ENCODE results near the gene LCT.

Gene LCT

DNA sequence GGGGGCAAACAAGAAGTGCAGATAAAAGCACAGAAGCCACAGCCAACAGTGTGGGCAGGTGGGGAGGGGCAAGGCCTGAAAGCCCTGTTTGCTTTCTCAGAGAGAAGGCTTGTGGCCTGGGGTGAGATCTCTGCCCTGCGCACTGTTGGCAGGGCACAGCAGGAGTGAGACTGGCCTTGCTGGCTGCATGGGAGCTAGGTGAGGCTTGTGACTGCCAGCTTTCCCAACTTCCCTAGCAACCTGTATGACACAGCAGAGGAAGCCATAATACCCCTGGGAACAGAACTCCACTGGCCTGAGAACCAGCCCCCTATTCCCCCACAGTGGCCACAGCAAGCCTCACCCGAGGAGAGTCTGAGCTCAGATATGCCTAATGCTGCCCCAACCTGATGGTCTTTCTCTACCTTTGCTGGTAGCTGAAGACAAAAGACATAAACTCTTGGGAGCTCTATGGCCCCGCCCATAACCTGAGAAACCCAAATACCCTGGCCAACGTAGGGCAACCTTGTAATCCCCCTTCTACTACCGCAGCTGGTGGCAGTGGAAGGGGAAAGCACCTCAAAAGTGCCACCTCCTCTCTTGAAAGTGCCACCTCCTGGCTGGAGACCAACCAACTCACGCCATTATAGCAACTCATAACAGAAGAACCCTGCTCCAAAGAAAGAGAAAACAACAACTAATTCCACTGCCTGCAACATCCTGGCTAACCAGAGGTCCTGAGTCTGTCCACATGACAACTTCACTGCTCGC is 44.4 kb downstream of the LCT start:
- Mint-ChIP-seq H3K4me3 (peak overlapping the region; percentile 46 to 59), H3K27me3 (no peaks in the 10 kb centered on the region), H3K4me1 (peaks cover 49% of the 10 kb centered on the region), H3K9me3 (no peaks in the 10 kb centered on the region), H3K27ac (peak overlapping the region in 1 of 2 donors; percentile 75)
- DNase-seq = peak; percentile 38 to 73
- peak; percentile 88 for ATAC-seq

DNA sequence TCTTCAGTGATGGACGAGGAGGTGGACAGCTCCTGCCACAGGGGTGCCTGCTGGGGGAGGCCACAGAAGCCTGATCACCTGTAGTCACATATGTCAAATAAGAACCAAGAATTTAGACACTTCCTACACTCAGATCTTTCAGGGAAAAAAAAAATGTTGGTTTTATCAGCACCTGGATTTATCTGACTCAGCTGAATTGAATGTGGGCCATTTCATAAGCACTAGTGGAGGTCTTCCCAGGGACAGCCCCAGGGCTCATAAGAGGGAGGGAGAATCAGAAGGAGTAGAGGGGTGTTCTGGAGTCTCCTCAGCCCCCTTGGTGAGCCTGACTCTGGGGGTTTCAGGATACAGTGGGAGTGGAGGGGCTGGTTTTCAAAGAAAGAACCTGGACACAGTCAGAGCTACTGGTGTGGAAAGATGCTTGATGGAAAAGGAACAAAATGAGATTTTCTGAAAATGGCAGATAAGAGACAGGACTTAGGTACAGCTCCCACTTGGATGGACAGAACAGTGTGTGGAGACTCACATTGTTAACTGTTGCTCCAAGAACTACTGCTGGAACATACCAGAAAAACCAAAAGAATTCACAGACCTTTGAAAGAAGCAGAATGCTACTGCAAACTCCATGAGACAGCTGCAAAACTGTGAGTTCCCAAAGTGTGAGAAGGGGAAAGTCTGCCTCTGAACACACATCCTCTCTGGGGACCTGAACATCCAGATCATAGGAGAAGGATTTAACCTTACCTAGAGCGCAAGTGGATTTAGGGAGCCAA is 45.4 kb downstream of the LCT start:
- H3K4me1 Mint-ChIP-seq = peaks cover 44% of the 10 kb centered on the region
- H3K27ac Mint-ChIP-seq = peak overlapping the region; percentile 56 to 61
- H3K4me3 Mint-ChIP-seq = peak overlapping the region; percentile 46 to 59
- DNase-seq (no peak), ATAC-seq (no peak)
- no peaks in the 10 kb centered on the region for H3K27me3 Mint-ChIP-seq
- H3K9me3 Mint-ChIP-seq = no peaks in the 10 kb centered on the region

DNA sequence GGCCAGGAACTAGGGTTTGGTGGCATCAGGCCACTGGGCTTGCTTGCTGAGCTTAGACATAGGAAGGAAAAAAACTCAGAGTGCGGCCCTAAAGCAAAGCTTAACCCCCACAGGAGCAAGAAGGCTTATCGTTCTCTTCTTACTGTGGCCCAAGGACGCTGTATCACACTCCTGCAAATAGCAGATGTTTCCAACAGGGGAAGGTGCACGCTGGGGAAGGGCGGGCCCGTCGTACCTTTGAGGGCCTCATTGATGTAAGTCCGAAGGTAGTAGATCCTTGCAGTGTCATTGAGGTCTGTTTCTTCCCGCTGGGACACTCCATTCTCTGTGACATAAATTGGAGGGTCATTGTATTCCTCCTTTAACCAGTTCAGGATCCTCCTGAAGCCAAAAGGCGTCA is 46.6 kb downstream of the LCT start:
- peaks cover 39% of the 10 kb centered on the region for H3K4me1 Mint-ChIP-seq
- ATAC-seq = no peak

DNA sequence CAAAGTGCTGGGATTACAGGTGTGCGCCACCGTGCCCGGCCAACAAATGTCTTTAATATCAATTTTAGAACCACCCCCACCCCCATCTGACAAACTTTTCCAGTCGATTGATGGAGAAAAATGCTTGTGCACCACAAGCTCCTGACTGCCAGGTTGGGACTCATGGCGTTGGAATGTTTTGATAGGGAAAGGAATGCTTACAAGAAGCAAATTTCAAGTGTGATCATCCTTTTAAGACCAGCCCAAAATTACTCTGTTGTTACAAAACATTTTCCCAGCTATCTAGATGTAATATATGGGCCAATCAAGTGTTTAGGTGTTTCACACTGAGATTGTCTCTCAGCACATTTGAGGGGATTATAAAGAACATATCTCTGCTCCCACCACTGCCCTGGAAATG is 50.2 kb downstream of the LCT start:
- Mint-ChIP-seq H3K27ac (no peak overlapping the region), H3K4me3 (no peak overlapping the region), H3K27me3 (no peaks in the 10 kb centered on the region), H3K9me3 (no peaks in the 10 kb centered on the region), H3K4me1 (peaks cover 9% of the 10 kb centered on the region)
- no peak for ATAC-seq
- DNase-seq = no peak

More for the DNA sequence above, 46.6 kb downstream of the LCT start:
- Mint-ChIP-seq H3K4me3 (no peak overlapping the region), H3K27ac (no peak overlapping the region), H3K9me3 (no peaks in the 10 kb centered on the region), H3K27me3 (no peaks in the 10 kb centered on the region)
- no peak for DNase-seq

DNA sequence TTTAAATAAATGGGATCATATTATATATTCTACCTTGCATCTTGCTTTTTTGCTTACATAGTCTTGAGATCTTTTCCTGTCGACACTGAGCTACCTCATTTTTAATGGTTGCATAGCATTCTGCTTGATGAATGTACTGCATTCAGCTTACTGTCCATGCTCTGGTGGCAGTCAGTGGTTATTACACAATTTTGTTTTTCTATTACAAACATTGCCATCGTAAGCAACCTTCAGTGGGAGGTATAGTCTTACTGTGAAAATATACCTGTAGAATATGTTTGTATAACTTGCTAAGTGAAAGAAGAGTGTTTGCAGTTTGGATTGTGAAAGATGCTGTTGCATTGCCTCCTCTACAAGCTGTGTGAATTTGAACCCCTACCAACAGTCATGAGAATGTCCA is 52.0 kb downstream of the LCT start:
- Mint-ChIP-seq H3K27me3 (no peaks in the 10 kb centered on the region), H3K27ac (no peak overlapping the region), H3K9me3 (no peaks in the 10 kb centered on the region), H3K4me3 (no peak overlapping the region), H3K4me1 (no peaks in the 10 kb centered on the region)
- DNase-seq = no peak
- ATAC-seq = peak; percentile 52

DNA sequence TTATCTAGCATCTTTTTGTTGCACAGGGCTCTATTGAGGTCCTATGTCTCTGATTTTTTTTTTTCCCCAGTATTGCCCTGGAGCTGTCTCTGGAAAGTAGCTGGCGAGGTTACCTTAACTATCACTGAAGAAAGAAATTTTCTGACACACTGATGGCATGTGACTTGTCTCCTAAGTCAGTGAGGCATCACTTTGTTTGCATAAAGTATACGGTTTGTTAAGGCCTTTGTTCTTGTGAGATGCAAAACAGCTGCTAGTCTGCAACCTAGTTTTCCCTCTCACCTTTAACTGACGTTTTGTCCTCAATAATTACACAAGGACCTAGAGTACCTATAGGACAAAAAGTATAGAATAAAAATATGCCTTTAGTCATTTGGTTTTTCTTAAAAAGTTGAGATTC is 53.5 kb downstream of the LCT start:
- H3K27me3 Mint-ChIP-seq = no peaks in the 10 kb centered on the region
- H3K4me3 Mint-ChIP-seq = no peak overlapping the region
- no peak for ATAC-seq
- no peak overlapping the region for H3K27ac Mint-ChIP-seq
- H3K9me3 Mint-ChIP-seq = no peaks in the 10 kb centered on the region
- H3K4me1 Mint-ChIP-seq = no peaks in the 10 kb centered on the region
- no peak for DNase-seq

DNA sequence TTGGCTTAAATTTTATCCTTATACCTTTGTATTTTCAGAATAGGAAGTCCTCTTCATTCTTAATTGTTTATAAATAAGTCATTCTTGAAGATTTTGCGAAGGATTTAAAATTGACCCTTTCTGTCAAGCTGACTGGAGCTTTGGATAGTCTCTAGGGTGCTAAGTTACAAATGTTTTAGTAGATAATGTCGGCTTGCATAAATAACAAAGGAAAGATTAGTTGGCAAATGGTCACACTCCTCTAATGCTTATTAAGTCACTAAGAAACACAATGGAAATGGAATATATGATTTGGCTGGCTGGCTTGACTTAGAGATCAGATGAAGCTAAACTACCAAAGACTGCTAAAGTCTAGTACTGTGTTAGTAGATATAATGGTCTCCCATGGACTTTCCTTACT is 54.8 kb downstream of the LCT start:
- Mint-ChIP-seq H3K4me1 (no peaks in the 10 kb centered on the region), H3K27me3 (no peaks in the 10 kb centered on the region), H3K27ac (no peak overlapping the region), H3K9me3 (no peaks in the 10 kb centered on the region), H3K4me3 (no peak overlapping the region)
- ATAC-seq (no peak), DNase-seq (no peak)

DNA sequence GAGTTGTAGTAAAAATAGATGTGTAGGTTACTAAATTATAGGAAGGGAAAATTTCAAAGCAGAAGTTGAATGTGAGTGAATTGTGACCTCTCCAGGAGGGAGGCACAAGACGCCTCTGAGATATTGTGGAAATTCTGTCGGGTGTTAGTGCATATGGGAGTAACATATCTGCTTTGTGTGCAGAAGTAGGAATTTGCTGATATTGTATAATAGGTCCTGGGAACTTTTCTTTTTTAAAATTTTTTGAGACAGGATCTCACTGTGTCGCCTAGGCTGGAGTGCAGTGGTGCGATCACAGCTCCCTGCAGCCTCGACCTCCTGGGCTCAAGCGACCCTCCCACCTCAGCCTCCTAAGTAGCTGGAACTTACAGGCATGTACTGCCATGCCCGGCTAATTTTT is 60.6 kb downstream of the LCT start:
- H3K27me3 Mint-ChIP-seq = no peaks in the 10 kb centered on the region
- H3K4me1 Mint-ChIP-seq = peaks cover 11% of the 10 kb centered on the region

DNA sequence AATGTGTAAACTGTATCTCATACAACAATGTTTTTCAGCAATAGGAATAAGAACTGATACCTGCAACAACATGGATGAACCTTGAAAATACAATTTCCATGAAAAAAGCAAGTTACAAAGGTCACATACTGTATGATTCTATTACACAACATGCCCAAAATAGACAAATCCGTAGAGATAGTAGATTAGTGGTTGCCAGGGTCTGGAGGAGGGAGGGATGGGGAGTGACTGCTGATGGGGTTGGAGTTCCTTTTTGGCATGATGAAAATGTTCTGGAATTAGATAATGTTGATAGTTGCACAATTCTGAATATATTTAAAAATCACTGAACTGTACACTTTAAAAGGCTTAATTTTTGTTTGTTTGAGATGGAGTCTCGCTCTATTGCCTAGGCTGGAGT is 61.6 kb downstream of the LCT start:
- no peak for DNase-seq
- no peak for ATAC-seq
- Mint-ChIP-seq H3K27me3 (no peaks in the 10 kb centered on the region), H3K4me3 (no peak overlapping the region), H3K4me1 (peaks cover 11% of the 10 kb centered on the region), H3K9me3 (no peaks in the 10 kb centered on the region), H3K27ac (no peak overlapping the region)

More for the DNA sequence above, 60.6 kb downstream of the LCT start:
- ATAC-seq (no peak), DNase-seq (no peak)
- Mint-ChIP-seq H3K9me3 (no peaks in the 10 kb centered on the region), H3K27ac (no peak overlapping the region), H3K4me3 (no peak overlapping the region)

DNA sequence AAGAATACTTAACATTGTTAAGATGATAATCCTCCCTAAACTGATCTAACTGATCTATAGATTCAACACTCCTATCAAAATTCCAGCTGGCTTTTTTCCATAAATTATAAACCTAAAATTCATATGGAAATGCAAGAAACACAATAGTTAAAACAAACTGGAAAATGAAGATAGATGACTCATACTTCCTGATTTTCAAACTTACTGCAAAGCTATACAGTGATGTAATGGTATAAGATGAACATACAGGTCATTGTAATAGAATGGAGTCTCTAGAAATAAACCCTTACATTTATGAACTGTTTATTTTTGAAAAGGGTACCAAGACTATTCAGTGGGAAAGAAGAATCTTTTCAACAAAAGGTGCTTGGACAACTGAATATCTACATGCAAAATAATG is 63.1 kb downstream of the LCT start:
- H3K4me1 Mint-ChIP-seq = peaks cover 11% of the 10 kb centered on the region
- H3K4me3 Mint-ChIP-seq = no peak overlapping the region
- H3K9me3 Mint-ChIP-seq = no peaks in the 10 kb centered on the region
- H3K27me3 Mint-ChIP-seq = no peaks in the 10 kb centered on the region
- H3K27ac Mint-ChIP-seq = no peak overlapping the region
- ATAC-seq (no peak), DNase-seq (no peak)

DNA sequence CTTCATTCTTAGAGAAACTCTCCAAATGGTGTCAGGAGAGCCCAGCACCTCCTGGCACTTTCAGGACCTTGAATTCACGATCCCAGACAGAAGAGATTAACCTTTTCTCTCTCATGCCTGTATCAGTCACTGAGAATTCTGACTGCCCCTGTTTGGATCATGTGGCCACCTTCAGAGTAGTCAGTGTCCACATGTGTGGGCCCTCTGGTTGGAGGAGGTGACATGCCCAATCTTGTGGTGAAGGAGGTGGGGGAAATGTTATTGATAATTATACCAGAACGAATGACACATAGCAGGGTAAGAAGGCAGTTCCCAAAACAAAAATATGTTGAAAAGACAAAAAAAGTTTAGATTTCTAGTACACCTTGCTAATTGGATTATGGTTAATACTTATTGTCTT is 63.7 kb downstream of the LCT start:
- no peaks in the 10 kb centered on the region for H3K27me3 Mint-ChIP-seq
- ATAC-seq (peak; percentile 54), DNase-seq (no peak)
- peaks cover 11% of the 10 kb centered on the region for H3K4me1 Mint-ChIP-seq
- peak overlapping the region; percentile 56 to 80 for H3K27ac Mint-ChIP-seq
- no peaks in the 10 kb centered on the region for H3K9me3 Mint-ChIP-seq
- no peak overlapping the region for H3K4me3 Mint-ChIP-seq

DNA sequence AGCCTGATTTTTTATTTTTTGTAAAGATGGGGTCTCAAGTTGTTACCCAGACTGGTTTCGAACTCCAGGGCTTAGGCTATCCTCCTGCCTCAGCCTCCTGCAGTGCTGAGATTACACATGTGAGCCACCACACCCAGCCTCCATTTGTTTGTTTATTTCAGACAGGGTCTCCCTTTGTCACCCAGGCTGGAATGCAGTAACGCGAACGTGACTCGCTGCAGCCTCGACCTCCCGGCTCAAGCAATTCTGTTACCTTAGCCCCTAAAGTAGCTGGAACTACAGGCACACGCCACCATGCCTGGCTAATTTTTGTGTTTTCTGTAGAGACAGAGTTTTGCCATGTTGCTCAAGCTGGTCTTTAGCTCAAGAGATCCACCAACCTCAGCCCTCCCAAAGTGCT is 68.1 kb downstream of the LCT start:
- H3K27ac Mint-ChIP-seq = peak overlapping the region in 1 of 2 donors; percentile 67
- DNase-seq = no peak
- no peaks in the 10 kb centered on the region for H3K9me3 Mint-ChIP-seq
- H3K4me3 Mint-ChIP-seq = no peak overlapping the region
- no peak for ATAC-seq
- no peaks in the 10 kb centered on the region for H3K27me3 Mint-ChIP-seq
- peaks cover 20% of the 10 kb centered on the region for H3K4me1 Mint-ChIP-seq

DNA sequence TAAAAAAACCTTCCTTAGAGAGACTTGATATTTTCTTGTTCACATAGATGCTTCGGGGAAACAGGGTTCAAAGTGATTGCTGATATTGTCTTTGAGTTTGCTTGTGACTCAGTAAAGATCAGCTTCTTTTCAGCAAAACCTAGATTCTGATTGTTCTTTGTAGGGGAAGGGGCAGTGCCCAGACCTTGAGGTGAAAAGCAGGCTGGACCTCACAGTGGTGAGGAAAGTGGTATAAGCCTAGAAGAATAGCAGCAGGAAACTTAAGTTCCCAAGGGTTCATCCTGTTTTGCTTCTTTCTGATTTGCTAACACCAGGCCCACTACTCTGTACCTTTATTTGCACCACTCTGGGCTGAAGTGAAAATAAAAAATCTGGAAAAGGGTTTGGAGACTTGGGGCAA is 74.5 kb downstream of the LCT start:
- peaks cover 11% of the 10 kb centered on the region for H3K4me1 Mint-ChIP-seq
- no peaks in the 10 kb centered on the region for H3K27me3 Mint-ChIP-seq
- no peak overlapping the region for H3K4me3 Mint-ChIP-seq
- H3K9me3 Mint-ChIP-seq = no peaks in the 10 kb centered on the region
- ATAC-seq = no peak
- DNase-seq = no peak
- H3K27ac Mint-ChIP-seq = no peak overlapping the region

DNA sequence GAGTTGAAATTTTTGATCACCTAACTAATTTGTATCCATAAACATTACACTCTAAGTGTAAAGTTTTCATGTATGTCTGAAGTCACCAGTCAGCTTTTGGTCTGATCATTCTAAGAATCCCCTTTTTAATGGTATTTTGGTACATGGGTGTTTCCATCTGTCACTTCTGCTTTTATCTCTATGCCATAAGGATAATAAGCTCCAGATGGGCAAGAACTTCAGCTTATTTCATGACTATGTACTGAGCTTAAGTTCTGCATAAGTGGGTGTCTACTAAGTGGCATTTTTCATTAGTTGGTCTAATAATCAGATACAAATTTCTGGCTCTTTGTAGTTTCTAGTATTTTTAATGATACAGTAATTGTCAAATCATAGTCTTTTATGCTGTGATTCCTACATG is 75.0 kb downstream of the LCT start:
- no peaks in the 10 kb centered on the region for H3K27me3 Mint-ChIP-seq
- no peak overlapping the region for H3K4me3 Mint-ChIP-seq
- H3K27ac Mint-ChIP-seq = no peak overlapping the region
- no peak for DNase-seq
- no peak for ATAC-seq
- H3K4me1 Mint-ChIP-seq = peaks cover 11% of the 10 kb centered on the region
- H3K9me3 Mint-ChIP-seq = peaks cover under 1% of the 10 kb centered on the region in 2 donors

DNA sequence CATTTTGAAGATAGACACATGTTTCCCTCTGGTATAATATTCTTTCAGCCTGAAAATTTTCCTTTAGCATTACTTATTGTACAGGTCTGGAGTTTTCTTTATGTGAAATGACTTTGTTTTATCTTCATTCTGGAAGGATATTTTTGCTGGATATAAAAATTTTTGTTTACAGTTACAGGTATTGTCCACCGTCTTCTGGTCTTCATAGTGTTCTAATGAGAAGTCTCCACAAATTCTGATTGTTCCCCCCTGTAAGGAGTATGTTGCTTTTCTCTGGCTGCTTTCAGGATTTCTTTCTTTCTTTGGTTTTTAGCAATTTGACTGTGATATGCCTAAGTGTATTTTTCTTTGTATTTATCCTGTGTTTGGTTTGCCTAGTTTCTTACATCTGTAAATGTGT is 80.3 kb downstream of the LCT start:
- ATAC-seq = no peak
- H3K27me3 Mint-ChIP-seq = no peaks in the 10 kb centered on the region
- H3K27ac Mint-ChIP-seq = no peak overlapping the region
- H3K4me3 Mint-ChIP-seq = no peak overlapping the region
- DNase-seq = no peak
- peaks cover 6 to 7% of the 10 kb centered on the region in 2 donors for H3K9me3 Mint-ChIP-seq
- H3K4me1 Mint-ChIP-seq = no peaks in the 10 kb centered on the region

DNA sequence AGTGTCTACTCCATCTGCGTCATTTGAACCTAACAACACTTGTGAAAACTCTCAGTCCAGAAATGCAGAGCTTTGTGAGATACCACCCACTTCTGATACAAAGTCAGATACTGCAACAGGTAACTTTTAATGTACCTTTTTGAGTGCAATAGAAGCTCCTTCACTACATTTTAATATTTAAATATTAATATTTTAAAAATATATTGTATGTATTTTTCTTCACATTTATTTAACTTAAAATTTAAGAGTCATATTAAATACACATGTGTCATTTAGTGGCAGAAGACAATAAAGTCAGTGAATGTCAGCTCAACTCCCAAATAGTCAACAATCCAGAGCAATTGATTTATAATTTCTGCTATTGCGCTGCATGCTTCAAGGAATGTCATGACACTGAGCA is 81.4 kb downstream of the LCT start:
- H3K9me3 Mint-ChIP-seq = peaks cover 6 to 7% of the 10 kb centered on the region in 2 donors
- no peak for ATAC-seq

More for the DNA sequence above, 81.4 kb downstream of the LCT start:
- no peaks in the 10 kb centered on the region for H3K4me1 Mint-ChIP-seq
- H3K27me3 Mint-ChIP-seq = no peaks in the 10 kb centered on the region
- no peak overlapping the region for H3K4me3 Mint-ChIP-seq
- no peak overlapping the region for H3K27ac Mint-ChIP-seq
- DNase-seq = no peak

Data from stimulated activated naive CD8-positive, alpha-beta T cell treated with anti-CD3 and anti-CD28 coated beads, Interleukin-15, amount 100 ng/mL, for 72 hours (primary cell).